HTERT RPE-1 (cell line): ENCODE measurements around the gene CELF4.

Experiments used
- in situ Hi-C: fragments of 300-500 bp; cut with MboI; formaldehyde crosslinking; loops from 4 replicates; pipeline ENCODE4 v1.14.3; 2020; ENCODE audit warnings: low sequenced_read_pairs

The CELF4 gene

DNA sequence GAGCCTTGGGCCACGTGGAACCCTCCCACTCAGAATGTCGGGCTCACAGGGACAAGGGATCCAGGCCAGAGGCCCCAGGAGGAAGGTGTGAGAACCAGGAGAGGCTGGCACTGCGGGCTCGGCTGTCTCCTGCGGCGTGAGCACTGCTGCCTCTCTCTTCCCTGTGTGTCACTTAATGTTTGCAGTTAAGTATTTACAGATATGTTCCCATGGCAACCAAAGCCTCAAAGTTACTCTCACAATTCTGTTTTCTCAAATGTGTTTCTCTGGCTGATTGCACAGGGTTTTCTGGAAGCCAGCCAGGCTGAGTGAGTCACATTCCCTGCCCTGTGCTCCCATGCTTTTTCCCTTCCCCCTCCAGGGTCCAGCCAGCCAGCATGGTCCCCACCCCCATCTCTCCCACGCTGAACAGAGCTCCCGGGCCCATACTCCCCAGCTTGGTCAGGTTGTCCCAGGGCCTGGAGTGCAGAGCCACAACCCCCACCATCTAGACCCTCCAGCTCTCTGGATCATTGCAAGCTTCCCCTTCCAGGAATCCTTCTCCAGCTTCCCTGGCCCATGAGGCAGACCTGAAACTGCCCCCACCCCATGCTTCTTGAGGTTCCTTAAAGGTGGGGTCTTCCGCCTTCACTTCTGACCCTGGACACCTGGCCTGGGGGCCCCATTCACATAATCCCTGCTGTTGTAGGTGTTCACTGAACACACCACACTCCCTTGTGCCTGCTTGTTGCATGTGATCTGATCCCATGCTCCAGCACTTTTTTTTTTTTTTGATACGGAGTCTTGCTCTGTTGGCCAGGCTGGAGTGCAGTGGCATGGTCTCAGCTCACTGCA lies 265.9 kb downstream of the CELF4 start:
- in situ Hi-C loops = no loop called here

DNA sequence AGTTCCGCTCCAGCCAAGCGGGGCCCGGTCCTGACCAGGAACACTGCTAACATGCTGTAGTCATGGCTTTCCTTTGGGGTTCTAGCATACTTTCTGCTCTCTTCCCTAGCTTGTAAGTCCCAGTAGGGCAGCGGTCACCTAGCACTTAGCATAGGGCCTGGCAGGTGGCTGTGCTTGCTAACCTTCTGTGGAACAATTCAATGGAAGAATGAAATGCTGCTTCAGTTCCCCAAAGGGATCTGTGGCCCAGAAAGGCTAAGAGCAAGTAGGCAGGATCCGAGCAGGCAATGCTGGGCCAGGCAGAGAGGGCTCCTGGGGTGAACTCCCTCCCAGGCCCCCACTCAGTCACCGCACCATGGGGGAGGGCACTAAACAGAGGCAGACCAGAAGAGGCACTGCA lies 266.8 kb downstream of the CELF4 start:
- in situ Hi-C loops = no loop called here

DNA sequence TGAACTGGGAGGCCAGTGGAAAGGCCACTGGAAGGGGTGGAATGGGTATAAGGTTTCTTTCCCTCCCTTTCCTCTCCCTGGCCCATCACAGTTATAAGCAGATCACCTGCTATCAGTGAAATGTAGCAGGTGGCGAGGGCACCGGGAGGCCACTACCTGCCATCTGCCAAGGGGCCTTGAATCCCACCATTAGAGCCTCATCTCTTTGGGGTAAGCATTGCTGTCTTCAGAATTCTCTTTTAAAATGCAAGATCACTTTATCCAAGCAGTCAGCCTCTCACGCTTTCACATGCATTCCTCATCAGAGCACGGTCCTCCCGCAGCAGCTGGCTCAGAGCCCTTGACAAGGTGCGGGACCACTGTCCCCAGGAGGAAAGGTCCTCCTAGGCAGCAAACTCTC lies 268.5 kb downstream of the CELF4 start:
- in situ Hi-C loops = no loop called here

DNA sequence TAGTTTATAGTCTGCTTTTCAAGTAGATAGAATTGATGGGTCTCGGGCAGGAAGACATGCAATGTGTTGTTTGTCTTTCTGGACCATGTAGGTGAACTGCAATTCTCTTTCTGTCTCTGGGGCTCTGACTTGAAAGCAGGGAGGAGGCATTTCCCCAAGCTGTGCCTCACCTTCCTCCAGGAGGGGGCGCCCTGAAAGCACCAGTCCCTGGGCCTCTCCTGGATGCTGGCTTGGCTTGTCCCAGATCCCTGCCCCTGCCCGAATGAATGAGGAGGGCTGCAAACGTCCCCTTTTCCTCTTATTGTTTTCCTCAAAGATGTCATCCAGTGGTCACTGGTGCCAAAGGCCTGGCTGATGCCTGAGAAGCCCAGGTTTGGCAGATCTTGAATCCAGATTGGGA lies 270.6 kb downstream of the CELF4 start:
- in situ Hi-C loops = no loop called here

DNA sequence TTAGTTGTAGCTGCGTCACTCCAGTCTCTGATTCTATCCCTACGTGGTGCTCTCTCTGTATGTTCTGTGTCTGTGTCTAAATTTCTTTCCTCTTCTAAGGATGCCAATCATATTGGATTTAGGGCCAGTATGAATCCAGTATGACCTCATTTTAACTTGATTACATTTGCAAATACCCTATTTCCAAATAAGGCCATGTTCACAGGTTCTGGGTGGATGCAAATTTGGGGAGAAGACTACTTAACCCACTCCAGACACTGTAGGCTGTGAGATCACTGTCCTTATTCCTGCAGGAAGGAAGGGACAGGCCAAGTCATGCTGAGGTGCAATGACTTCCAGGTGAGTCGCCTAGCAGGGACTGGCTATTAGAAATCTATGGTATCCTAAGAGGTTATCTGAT lies 272.2 kb downstream of the CELF4 start:
- in situ Hi-C loops = no loop called here

DNA sequence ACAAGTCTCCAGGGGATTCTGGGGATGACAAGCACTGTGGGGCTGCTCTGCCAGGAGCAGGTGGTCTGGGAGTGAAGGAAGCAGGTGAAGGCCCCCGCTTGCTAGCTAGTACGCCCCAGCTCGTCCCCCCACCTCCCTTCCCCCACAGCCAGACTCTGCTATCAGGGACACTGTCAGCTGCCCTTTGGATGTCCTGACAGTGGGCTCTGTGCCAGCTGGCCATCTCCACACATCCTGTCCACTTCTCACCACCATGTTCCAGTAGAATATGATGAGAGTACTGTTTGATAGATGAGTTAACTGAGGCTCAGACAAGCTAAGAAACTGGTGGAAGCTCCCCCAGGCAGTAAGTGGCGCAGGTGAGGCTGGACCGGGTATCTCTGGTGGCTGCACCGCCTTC lies 276.2 kb downstream of the CELF4 start:
- in situ Hi-C loops = no loop called here

DNA sequence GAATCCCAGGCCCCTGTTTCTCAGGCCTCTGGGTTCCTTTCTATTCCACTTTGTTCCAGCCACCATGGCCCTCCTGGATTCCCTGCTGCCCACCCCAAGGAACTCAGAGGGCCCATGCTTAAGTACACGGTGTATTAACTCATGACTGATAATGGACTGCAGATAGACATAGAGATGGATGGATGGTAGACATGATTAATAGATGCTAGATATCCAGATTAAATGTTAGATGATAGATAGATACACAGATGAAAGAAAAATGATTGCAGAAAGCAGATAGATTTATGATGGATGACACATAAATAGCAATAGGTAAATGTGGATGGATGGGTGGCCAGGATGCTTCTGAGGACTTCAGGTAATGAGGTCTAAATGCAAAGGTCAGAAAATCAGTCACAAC lies 278.0 kb downstream of the CELF4 start:
- in situ Hi-C loops = no loop called here

DNA sequence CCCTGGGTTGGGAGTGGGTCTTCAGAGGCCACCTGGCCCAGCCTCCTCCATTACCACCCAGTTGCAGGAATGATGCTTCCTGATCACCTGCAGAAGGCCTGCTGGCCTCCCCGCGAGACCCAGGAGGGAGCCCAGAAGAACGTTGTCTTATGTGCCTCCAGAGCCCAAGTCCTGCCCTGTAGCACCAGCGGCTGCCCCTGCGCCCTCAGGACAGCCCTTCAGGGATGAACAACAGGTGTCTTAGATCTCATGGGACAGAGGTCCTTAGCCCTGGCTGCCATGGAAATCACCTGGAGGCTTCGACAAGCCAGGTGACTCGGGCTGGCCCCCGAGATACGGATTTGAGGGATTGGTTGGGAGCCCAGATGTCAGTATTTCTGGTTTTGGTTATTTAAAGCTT lies 278.8 kb downstream of the CELF4 start:
- in situ Hi-C loops = no loop called here

DNA sequence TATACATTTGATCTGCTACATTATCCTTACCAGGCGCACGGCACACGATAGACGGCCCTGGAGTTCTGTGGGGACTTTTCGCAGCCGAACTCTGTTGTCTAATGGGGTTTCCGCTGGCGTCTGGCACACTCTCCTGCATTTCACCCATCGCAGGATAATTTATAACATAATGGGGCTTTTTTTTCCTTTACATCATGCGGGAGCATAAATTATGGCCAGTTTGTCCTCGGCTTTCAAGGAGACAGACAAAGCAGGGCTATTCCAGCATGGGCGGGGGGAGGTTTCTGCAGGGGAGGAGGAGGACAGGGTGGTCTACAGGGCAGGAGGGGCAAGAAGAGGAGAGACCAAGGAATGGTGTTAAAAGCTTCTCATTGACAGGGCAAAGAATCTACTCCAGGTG lies 279.8 kb downstream of the CELF4 start:
- in situ Hi-C loops = no loop called here

DNA sequence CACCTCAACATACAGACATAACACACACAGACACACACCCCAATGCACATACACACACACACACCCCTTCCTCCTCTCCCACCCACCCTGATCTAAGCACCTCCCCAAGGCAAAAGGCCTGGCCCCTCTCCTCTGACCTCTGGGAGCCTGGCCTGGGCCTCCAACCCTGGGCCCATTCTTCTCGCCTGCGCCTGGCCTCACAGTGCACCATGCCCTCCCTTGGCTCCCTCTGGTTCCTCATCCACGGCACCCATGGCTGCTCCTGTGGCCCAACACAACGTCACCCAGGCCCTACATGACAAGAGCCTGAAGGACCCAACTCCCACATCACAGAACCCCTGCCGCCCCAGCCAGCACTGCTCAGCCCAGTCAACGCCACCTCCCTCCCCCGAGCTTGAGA lies 281.3 kb downstream of the CELF4 start:
- in situ Hi-C loops = no loop called here

DNA sequence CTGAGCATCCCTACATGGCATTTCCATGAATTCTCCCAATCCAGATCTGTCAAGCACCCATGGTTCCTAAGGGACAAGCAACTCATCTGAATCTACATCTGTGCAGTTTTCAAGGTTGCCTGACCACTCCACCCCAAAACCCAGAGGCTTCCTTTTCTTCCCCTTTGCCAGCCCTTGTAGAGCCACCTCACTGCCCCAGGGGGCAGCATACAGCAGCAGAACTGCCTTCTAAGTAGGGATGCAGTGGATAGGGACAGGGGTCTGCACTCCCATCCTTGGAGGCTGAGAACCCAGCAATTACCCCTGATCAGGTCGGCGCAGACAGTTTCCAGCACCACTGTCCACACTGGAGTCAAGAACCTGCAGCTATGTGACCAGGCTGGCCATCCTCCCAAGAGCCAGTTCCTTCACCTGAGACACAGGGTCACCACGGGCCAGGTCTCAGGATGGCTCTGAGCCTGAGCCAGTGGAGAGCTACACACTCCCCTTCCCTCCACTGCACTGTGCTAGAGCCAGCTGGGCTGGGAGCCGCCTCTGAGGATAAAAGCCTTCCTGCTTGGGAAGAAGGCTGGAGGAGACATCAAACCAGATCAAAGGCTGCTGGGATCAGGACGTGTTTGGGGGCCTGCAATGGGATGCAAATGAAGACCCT lies 283.1 kb downstream of the CELF4 start:
- in situ Hi-C loops = no loop called here

DNA sequence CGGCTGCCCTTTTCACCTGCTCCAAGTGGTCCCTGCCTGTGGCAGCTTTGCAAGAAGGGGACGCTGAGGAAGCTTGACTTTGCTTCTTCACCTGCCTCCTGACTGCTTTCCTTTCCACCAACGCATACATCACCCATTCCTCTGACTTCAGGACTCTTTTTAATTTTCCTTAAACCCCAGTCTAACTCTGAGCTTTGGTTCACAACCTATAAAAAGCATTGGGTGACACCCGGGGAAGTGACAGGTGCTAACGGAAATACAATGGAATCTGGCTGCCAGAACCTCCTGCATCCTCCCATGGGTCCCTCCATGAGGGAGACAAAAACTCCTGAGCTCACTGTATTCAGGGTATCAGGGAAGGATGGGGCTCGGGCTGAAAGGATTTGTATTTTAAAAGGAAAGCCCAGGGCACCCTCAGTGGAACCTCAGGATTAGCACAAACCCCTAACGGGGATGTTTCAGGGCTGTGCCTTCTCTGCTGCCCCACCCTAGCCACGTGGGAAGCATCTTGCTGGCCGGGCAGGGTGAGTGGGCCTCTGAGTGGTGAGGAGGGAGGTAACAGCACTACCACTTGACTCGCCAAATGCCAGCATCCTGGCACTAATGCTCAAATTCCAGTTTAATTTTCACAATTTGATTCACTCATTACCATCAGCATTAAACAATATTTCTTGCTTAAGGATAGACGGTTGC lies 284.8 kb downstream of the CELF4 start:
- in situ Hi-C loops = no loop called here

DNA sequence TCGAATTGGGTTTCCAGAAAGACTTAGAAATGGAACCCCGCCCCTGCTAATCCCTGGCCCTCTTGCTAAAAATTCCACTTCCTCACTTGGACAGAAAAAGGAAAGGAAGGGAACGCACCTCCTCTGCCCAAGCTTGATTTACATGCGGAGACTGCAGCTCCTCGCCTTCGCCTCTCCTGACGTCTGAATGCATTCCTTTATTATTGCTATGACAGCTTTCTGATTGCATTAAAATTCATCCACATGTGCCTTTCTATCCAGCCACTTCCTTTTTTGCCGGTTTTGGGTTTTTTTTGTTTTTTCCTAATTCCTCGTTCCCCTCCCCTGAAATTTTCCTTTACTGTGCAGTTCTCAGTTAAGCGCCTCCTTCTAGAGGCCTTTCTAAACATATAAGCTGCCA lies 287.8 kb downstream of the CELF4 start:
- in situ Hi-C loops = no loop called here

DNA sequence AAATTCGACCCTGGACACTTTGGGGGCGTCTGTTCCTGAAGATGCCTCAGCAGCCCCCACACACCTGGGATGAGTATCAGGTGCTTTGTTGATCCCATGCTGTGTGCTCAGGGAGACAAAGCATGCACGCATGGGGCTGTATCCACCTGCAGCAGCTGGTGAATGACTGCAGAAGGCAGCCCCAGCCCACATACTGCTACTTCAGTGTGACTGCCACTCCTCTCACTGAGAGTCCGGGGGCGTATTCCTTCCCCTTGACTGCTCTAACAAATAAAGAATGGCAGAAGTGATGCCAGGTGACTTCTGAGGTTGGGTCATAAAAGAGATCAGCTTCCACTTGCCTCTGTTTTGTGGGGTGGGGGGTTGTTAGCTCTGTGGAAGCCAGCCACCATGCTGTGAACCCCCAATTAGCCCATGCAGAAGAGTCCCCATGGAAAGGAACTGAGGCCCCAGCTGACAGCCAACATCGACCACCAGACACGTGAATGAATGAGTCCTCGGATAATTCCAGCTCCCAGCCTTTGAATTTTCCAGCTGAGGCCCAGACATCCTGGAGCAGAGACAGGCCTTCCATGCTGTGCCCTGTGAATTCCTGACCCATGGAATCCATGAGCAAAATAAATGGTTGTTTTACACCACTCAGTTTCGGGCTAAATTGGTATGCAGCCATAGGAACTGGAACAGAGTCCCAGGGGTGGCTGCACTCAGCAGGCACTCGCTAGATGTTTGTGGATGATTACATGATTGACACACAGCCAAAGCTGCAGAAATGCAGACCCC lies 289.3 kb downstream of the CELF4 start:
- in situ Hi-C loops = no loop called here

DNA sequence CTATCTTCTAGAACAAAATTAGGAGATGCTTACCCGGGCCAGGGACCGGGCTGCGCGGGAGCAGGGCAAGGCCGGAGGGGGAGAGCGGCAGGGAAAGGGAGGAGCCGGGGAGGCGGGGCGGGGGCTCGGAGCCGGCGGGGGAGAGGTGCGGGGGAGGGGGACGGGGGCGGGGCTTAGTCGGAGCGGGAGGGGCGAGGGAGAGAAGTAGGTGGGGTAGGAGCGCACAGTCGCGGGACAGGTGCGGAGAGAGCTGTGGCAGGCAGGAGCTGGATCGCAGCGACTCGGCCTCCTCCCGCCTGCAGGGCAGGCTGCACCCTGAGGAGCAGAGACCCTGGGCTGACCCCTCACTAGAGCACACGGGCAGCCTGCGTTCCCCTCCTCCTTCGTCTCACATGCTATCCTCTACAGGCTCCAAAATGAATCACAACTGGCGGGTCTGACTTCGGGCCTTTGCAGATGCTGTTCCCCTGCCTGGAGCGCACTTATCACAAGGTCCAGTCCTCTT lies 290.3 kb downstream of the CELF4 start:
- in situ Hi-C loops = no loop called here

DNA sequence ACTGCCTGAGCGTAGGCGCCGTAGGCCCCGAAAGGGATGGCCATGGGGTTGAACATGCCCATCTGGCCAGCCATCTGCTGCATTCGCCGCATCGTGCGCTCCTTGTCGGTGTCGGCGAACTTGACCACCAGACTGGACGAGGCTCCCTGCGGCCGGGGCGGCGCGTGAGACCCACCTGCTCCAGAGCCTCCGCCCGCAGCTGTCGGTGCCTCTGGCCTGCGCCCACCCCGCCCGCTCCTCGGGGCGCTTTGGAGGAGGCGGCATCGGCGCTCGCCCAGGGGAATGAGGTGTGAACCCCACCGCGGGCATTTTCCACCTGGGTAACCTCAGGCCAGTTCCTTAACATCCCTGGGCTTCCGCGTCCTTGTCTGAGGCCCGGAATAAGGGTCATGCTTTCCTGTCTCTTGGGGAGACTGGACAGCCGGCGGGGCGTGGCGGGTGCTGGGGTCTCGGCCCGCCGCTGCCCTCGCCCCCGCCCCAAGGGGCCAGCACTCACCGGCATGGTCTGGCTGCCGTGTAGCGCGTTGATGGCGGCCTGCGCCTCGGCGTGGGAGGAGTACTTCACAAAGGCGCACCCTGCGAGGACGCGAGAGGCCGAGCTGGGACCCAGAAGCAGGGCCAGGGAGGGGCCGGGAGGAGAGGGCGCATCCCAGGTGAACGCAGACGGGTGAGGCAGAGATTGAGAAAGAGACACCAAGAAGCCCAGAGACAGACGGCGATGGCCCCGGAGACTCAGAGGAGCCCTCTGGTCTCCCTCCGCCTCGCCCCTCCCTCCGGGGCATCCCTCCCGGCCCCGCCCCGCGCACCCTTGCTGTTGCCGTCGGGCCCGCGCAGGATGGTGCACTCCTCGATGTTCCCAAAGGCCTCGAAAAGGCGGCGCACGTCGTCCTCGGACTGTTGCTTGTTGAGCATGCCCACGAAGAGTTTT lies 291.0 kb downstream of the CELF4 start:
- in situ Hi-C loops = no loop called here

DNA sequence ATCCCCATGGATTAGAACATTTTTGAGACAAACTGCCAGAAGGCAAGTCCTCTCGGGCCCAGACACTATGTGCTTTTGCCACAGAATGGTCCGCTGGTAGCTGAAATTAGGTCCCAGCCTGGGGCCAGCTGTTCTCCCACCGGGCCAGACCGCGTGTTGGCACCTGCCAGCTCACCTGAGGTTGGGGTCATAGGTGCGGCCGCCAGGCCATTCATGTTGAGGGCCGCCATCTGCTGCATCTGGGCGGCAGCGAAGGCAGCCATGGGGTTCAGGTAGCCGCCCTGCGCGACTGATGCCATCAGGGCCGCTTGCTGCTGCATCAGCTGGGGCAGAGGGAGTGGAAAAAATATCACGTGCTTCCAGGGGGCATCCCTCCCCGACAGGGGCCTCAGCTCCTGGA lies 292.8 kb downstream of the CELF4 start:
- in situ Hi-C loops = no loop called here

DNA sequence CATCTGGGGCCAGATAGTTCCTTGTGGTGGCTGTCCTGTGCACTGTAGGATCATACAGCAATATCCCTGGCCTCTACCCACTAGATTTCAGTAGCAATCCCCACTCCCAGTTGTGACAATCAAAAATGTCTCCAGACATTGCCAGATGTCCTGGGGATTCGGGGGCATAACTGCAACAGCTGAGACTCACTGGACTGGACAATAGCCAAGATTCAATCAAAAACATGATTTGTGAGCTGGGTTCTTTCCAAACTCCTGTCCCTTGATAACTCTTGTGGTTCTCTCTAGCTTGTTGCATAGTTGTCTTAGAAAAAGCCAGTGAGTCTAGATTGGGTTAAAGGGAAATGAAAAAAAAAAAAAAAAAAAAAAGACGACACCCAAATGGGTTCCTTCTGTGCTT lies 293.4 kb downstream of the CELF4 start:
- in situ Hi-C loops = no loop called here

DNA sequence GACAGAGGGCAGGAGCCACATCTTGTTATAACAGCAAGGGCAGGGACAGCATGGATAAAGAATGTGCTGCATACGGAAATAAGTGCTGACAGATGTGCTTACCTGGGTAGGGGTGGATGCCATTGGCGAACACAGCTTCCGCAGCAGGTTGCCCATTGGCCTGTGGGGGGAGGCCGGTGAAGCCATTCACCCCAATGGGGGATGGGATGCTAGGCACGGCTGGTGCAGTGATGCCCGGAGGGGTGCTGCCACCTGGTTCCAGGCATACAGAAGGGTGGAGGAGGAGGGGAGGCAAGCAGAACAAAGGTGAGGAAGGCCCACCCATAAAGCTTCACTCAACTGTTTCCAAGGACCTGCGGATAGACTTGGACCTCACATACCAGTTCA lies 294.9 kb downstream of the CELF4 start:
- in situ Hi-C loops = no loop called here

DNA sequence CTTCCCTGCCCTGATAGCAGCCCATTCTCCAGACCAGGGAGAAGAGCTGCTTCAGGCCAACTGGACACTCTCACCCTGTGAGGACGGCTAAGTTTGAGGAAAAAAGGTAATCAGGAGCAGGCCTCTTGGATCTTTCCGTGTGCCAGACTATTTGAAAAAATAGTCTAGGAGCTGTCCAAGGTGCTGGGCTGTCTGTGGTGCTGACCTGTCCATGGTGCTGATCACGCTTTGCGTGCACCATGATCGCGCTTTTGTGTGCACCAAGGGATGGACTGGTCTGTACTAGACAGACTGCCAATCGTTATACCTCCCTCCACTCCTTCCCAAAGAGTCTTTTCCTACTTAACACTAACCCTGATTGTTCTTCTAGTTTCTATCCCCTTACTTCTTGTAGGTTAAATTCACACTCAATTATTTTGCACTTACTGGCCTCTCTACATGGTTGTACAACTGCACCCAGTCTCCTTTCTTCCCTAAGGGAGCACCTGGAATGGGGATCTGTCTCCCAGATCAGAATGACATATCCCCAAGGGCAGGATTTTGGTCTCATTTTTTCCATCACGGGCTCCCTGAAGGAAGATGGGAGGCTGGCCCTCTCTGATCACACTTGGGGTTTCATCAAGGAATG lies 295.4 kb downstream of the CELF4 start:
- in situ Hi-C loops = no loop called here
